B cell (primary cell): ENCODE data around the gene LRIG3. TPM values are rescaled to one million over a fixed set of nuclear protein-coding genes. Genes with fewer than 3 reads are reported as not detected.

Experiments used
- ATAC-seq: fragments of 200-7000 bp; cut with Tn5 transposase; one replicate; pipeline ENCODE4 v1.10.0; 2021; ENCODE audit warnings: low read depth, mild to moderate bottlenecking, moderate number of reproducible peaks, moderate library complexity
- CTCF ChIA-PET: fragments of 350-600 bp; sonication (Branson Sonifier 250); formaldehyde crosslinking; loops from one replicate; lab custom pipeline; 2021; ENCODE audit warnings: antibody characterized with exemption, inconsistent platforms; lab: Charles Lee
- POLR2A ChIA-PET: fragments of 350-600 bp; sonication (Branson Sonifier 250); formaldehyde crosslinking; loops from one replicate; lab custom pipeline; 2021; ENCODE audit warnings: antibody characterized with exemption; lab: Charles Lee
- DNase-seq: peaks from one replicate; pipeline ENCODE4 v3.0.0; 2013
- H2AFZ ChIP-seq: 2 replicates; pipeline ENCODE4 v1.6.1; 2012; ENCODE audit warnings: mild to moderate bottlenecking, low read depth, low read length; ENCODE audit not compliant: insufficient read depth, poor library complexity, severe bottlenecking
- H3K27ac ChIP-seq, 2 donors: 1 replicate in 1 of 2; 2 replicates in 1 of 2; pipeline ENCODE4 v1.5.1; 2012 to 2013; ENCODE audit warnings: low read length in 2 of 2, mild to moderate bottlenecking in 2 of 2, moderate library complexity in 1 of 2
- H3K27me3 ChIP-seq, 4 experiments: fragments of 200-600 bp in 1 of 4; sonication (generic) in 1 of 4; replicated peaks in 1 of 4; 1 replicate in 2 of 4; 2 replicates in 2 of 4; pipeline versions ENCODE4 v1.6.1 to v1.7.0; 2013 to 2016; ENCODE audit warnings: low read length in 3 of 4, mild to moderate bottlenecking in 2 of 4, mixed read lengths in 1 of 4, moderate library complexity in 1 of 4; ENCODE audit not compliant: insufficient read depth in 4 of 4, control insufficient read depth in 3 of 4; ENCODE audit errors: control extremely low read depth in 1 of 4
- H3K36me3 ChIP-seq, 2 experiments: replicated peaks in 1 of 2; 1 replicate in 1 of 2; 2 replicates in 1 of 2; pipeline versions ENCODE4 v1.6.1 to v1.7.1; 2013; ENCODE audit warnings: low read length in 1 of 2; ENCODE audit not compliant: insufficient read depth in 2 of 2, control insufficient read depth in 1 of 2; ENCODE audit errors: control extremely low read depth in 1 of 2, extremely low read depth in 1 of 2
- H3K4me1 ChIP-seq, 2 donors: fragments of 200-600 bp in 1 of 2; sonication (generic) in 1 of 2; 1 replicate in 1 of 2; 2 replicates in 1 of 2; pipeline versions ENCODE4 v1.5.1 to v1.6.1; 2013 to 2017; ENCODE audit warnings: low read length in 2 of 2; ENCODE audit not compliant: control insufficient read depth in 2 of 2, insufficient read depth in 2 of 2
- H3K4me2 ChIP-seq: replicated peaks from 2 replicates; pipeline ENCODE3; 2012; ENCODE audit warnings: mild to moderate bottlenecking, low read depth, low read length; ENCODE audit not compliant: poor library complexity, severe bottlenecking
- H3K4me3 ChIP-seq, 5 experiments: fragments of 200-600 bp in 1 of 5; sonication (generic) in 1 of 5; 1 replicate in 3 of 5; 2 replicates in 2 of 5; pipeline versions ENCODE4 v1.5.1 to v1.7.0; 2011 to 2016; ENCODE audit warnings: low read length in 4 of 5, mild to moderate bottlenecking in 4 of 5, low read depth in 2 of 5, control low read depth in 1 of 5, moderate library complexity in 1 of 5; ENCODE audit not compliant: insufficient read depth in 1 of 5; ENCODE audit errors: control extremely low read depth in 1 of 5, extremely low read depth in 1 of 5
- H3K79me2 ChIP-seq: fragments of 200-600 bp; sonication (generic); one replicate; pipeline ENCODE4 v1.6.0; 2016; ENCODE audit warnings: low read length; ENCODE audit not compliant: control insufficient read depth, insufficient read depth
- H3K9ac ChIP-seq: fragments of 200-600 bp; sonication (generic); 2 replicates; pipeline ENCODE4 v1.6.1; 2017; ENCODE audit warnings: mild to moderate bottlenecking, low read length, moderate library complexity
- H3K9me3 ChIP-seq, 3 donors: one replicate each; pipeline versions ENCODE4 v1.6.1 to v1.7.1; 2013; ENCODE audit warnings: low read length in 2 of 3; ENCODE audit not compliant: control insufficient read depth in 2 of 3, insufficient read depth in 1 of 3; ENCODE audit errors: control extremely low read depth in 1 of 3
- H4K20me1 ChIP-seq: 2 replicates; pipeline ENCODE4 v1.6.0; 2012; ENCODE audit warnings: mild to moderate bottlenecking, low read length; ENCODE audit not compliant: insufficient read depth, control insufficient read depth, poor library complexity, severe bottlenecking
- H3K27ac Mint-ChIP-seq: one replicate; pipeline ENCODE4 v1.8.0; 2021; ENCODE audit warnings: mixed read lengths
- H3K27me3 Mint-ChIP-seq: one replicate; pipeline ENCODE4 v1.8.0; 2021; ENCODE audit warnings: mixed read lengths
- H3K4me1 Mint-ChIP-seq: one replicate; pipeline ENCODE4 v1.8.0; 2021; ENCODE audit warnings: mixed read lengths
- H3K4me3 Mint-ChIP-seq: one replicate; pipeline ENCODE4 v1.8.0; 2021; ENCODE audit warnings: mixed read lengths
- H3K9me3 Mint-ChIP-seq: one replicate; pipeline ENCODE4 v1.8.0; 2022; ENCODE audit warnings: mixed read lengths; ENCODE audit not compliant: insufficient read depth
- CTCF ChIP-seq: fragments of 200-600 bp; IDR thresholded peaks from one replicate; pipeline ENCODE4 v1.8.0; 2022; ENCODE audit warnings: antibody characterized with exemption, mild to moderate bottlenecking
- EZH2 ChIP-seq: IDR thresholded peaks from 2 replicates; pipeline ENCODE4 v1.6.1; 2012; ENCODE audit warnings: borderline replicate concordance, low read depth, mild to moderate bottlenecking, moderate library complexity, low read length; ENCODE audit not compliant: insufficient read depth, poor library complexity, severe bottlenecking
- WGBS: methylation state at CpG from one replicate; pipeline ENCODE4 v1.1.5; 2013; ENCODE audit warnings: missing lambda C conversion rate; ENCODE audit not compliant: insufficient coverage; 5-methylcytosine and 5-hydroxymethylcytosine counted together
- intact Hi-C: fragments of 100-400 bp; cut with micrococcal nuclease; formaldehyde crosslinking; loops from one replicate; pipeline ENCODE4 v1.10.0; 2022
- polyA plus RNA-seq: library from polyadenylated mRNA; depleted of rRNA; stranded (reverse); fragments of >200 nt; gene quantifications from 2 replicates; pipeline ENCODE4 v1.2.3, GENCODE V29; 2012
- total RNA-seq, 2 donors: library from RNA; stranded (reverse); fragments of 120-200 nt in 1 of 2; gene quantifications; 1 replicate in 1 of 2; 2 replicates in 1 of 2; pipeline versions ENCODE4 v1.2.3 to v1.2.4, GENCODE V29; 2013 to 2022

The LRIG3 gene
- total and polyA plus RNA-seq, 2 donors (not counting 1 experiment from before 2014, with no cell fraction given): 0.13 TPM; not detected in 1

- no peak overlapping the region for H3K9ac ChIP-seq
- no peak overlapping the region for H2AFZ ChIP-seq
- POLR2A ChIA-PET: no interaction called here
- no peaks in the 10 kb centered on the region for H3K79me2 ChIP-seq
- H3K27me3 ChIP-seq: no peaks in the 10 kb centered on the region
- no peaks in the 10 kb centered on the region for H3K36me3 ChIP-seq
- no peaks in the 10 kb centered on the region for H3K27me3 Mint-ChIP-seq
- TF ChIP-seq EZH2: no peak
- TF ChIP-seq CTCF: no peak
- CTCF ChIA-PET: interaction anchor here (0.6 kb wide), 1 partner anchor 48 kb away, joined by 3 read pairs; no protein-coding TSS in a partner anchor
- no peak overlapping the region for H3K27ac Mint-ChIP-seq
- H3K4me2 ChIP-seq: no peak overlapping the region
- ATAC-seq: no peak
- no peaks in the 10 kb centered on the region for H3K4me1 ChIP-seq
- H3K27ac ChIP-seq: no peak overlapping the region
- no peaks in the 10 kb centered on the region for H4K20me1 ChIP-seq
- H3K4me3 Mint-ChIP-seq: no peak overlapping the region
- WGBS: 100% methylated on average over 3 of the region's 4 CpGs
- no peak overlapping the region for H3K4me3 ChIP-seq
- no peaks in the 10 kb centered on the region for H3K4me1 Mint-ChIP-seq
- DNase-seq: no peak
- intact Hi-C loops: no loop called here
- no peaks in the 10 kb centered on the region for H3K9me3 ChIP-seq
- H3K9me3 Mint-ChIP-seq: no peaks in the 10 kb centered on the region
Measured at GRCh38 chr12:58907391-58907790, 12.9 kb downstream of the LRIG3 start.

- no peak overlapping the region for H3K9ac ChIP-seq
- no peaks in the 10 kb centered on the region for H3K36me3 ChIP-seq
- H3K4me1 ChIP-seq: no peaks in the 10 kb centered on the region
- H3K9me3 ChIP-seq: no peaks in the 10 kb centered on the region
- no peak for DNase-seq
- CTCF ChIA-PET: no interaction called here
- no peak overlapping the region for H3K4me3 ChIP-seq
- no peaks in the 10 kb centered on the region for H4K20me1 ChIP-seq
- Mint-ChIP-seq H3K4me1 (no peaks in the 10 kb centered on the region), H3K27ac (no peak overlapping the region), H3K9me3 (no peaks in the 10 kb centered on the region), H3K27me3 (no peaks in the 10 kb centered on the region), H3K4me3 (no peak overlapping the region)
- POLR2A ChIA-PET: no interaction called here
- no peaks in the 10 kb centered on the region for H3K27me3 ChIP-seq
- TF ChIP-seq EZH2 (no peak), CTCF (no peak)
- no peak for ATAC-seq
- intact Hi-C loops: no loop called here
- no peaks in the 10 kb centered on the region for H3K79me2 ChIP-seq
- no peak overlapping the region for H3K27ac ChIP-seq
- no peak overlapping the region for H3K4me2 ChIP-seq
- no peak overlapping the region for H2AFZ ChIP-seq
- 76% methylated on average over 3 of the region's 3 CpGs for WGBS
Measured at GRCh38 chr12:58906917-58907316, 13.4 kb downstream of the LRIG3 start.
